HepG2 (cell line): ENCODE results near the gene SAYSD1. TPM values are rescaled to one million over a fixed set of nuclear protein-coding genes. Genes with fewer than 3 reads are reported as not detected.

Experiments
- ATAC-seq: fragments of 200-7000 bp; cut with Tn5 transposase; 3 replicates; pipeline ENCODE4 v1.9.1; 2020; ENCODE audit warnings: mild to moderate bottlenecking, moderate library complexity
- BruUV-seq: library from RNA; stranded (reverse); fragments of 400-500 nt; replicated peaks from 2 replicates; lab custom pipeline; 2021; lab: Mats Ljungman, UMichigan
- CTCF ChIA-PET: fragments of 300-600 bp; formaldehyde crosslinking; extraction: SDS; loops from one replicate; lab custom pipeline; 2021; ENCODE audit warnings: low total read pairs, inconsistent platforms, low intra/inter-chr PET ratio; lab: Yijun Ruan, JAX
- POLR2A ChIA-PET: fragments of 350-600 bp; sonication (Branson Sonifier 250); formaldehyde crosslinking; loops from one replicate; lab custom pipeline; 2020; ENCODE audit warnings: antibody characterized with exemption, inconsistent platforms; lab: Yijun Ruan, JAX
- DNase-seq: peaks from one replicate; pipeline ENCODE4 v3.0.0-alpha.2; 2015; ENCODE audit warnings: low spot score
- FAIRE-seq: peaks from 3 replicates; lab custom pipeline; 2011; peaks lifted over from hg19 to GRCh38; lab: Jason Lieb, UNC
- H2AFZ ChIP-seq: one replicate; pipeline ENCODE4 v1.6.1; 2011; ENCODE audit warnings: low read length, inconsistent platforms
- H3K27ac ChIP-seq: fragments of 300-600 bp; 3 replicates; pipeline ENCODE4 v1.8.0; 2011; ENCODE audit warnings: mixed run types, mild to moderate bottlenecking, mixed read lengths, low read length, inconsistent platforms; ENCODE audit not compliant: insufficient read depth; ENCODE audit errors: extremely low read length
- H3K27me3 ChIP-seq, 2 experiments: fragments of 200-600 bp in 1 of 2; 2 replicates in 1 of 2; 3 replicates in 1 of 2; pipeline versions ENCODE4 v1.6.0 to v1.8.0; 2011; ENCODE audit warnings: low read length in 2 of 2, mild to moderate bottlenecking in 2 of 2, moderate library complexity in 2 of 2, inconsistent platforms in 1 of 2; ENCODE audit not compliant: insufficient read depth in 2 of 2, control insufficient read depth in 1 of 2
- H3K36me3 ChIP-seq, 2 experiments: fragments of 200-600 bp in 1 of 2; replicated peaks in 1 of 2; 2 replicates in 1 of 2; 3 replicates in 1 of 2; pipeline versions ENCODE4 v1.5.1 to v1.8.0; 2011; ENCODE audit warnings: low read length in 2 of 2, inconsistent platforms in 1 of 2; ENCODE audit not compliant: insufficient read depth in 2 of 2, control insufficient read depth in 1 of 2
- H3K4me1 ChIP-seq: 2 replicates; pipeline ENCODE4 v1.5.1; 2012; ENCODE audit warnings: low read length, inconsistent platforms; ENCODE audit not compliant: insufficient read depth
- H3K4me2 ChIP-seq: 2 replicates; pipeline ENCODE4 v1.6.0; 2011; ENCODE audit warnings: low read depth, low read length, inconsistent platforms
- H3K4me3 ChIP-seq, 3 experiments: fragments of 200-600 bp in 1 of 3; sonication (generic), shearing (Covaris generic) in 1 of 3; replicated peaks in 1 of 3; 2 replicates each; pipeline ENCODE4 v1.5.1; 2011 to 2016; ENCODE audit warnings: low read length in 3 of 3, inconsistent platforms in 2 of 3, low read depth in 2 of 3, mild to moderate bottlenecking in 2 of 3, control low read depth in 1 of 3, mixed read lengths in 1 of 3; ENCODE audit not compliant: insufficient read depth in 1 of 3
- H3K79me2 ChIP-seq: one replicate; pipeline ENCODE4 v1.6.1; 2011; ENCODE audit warnings: low read length, inconsistent platforms; ENCODE audit not compliant: insufficient read depth
- H3K9ac ChIP-seq: 2 replicates; pipeline ENCODE4 v1.6.0; 2011; ENCODE audit warnings: mild to moderate bottlenecking, low read depth, low read length, inconsistent platforms; ENCODE audit not compliant: insufficient read depth
- H3K9me3 ChIP-seq: 2 replicates; pipeline ENCODE4 v1.5.1; 2012; ENCODE audit warnings: mild to moderate bottlenecking, low read length
- H4K20me1 ChIP-seq: 2 replicates; pipeline ENCODE4 v1.6.0; 2011; ENCODE audit warnings: inconsistent platforms, mild to moderate bottlenecking, low read length, moderate library complexity; ENCODE audit not compliant: insufficient read depth
- CAMTA2 ChIP-seq: sonication (generic); formaldehyde crosslinking; IDR thresholded peaks from 2 replicates; pipeline ENCODE4 v1.4.0; 2020; ENCODE audit warnings: mild to moderate bottlenecking, missing genetic modification reagents, borderline replicate concordance
- CEBPB ChIP-seq: IDR thresholded peaks from 2 replicates; pipeline ENCODE4 v1.6.1; 2011; ENCODE audit warnings: low read depth, low read length, improper control_type of control experiment, borderline replicate concordance
- ZFAT ChIP-seq: sonication (generic); formaldehyde crosslinking; conservative IDR thresholded peaks from 2 replicates; pipeline ENCODE4 v1.8.1; 2023; ENCODE audit warnings: missing genetic modification reagents, inconsistent platforms
- ZNF296 ChIP-seq: sonication (generic); formaldehyde crosslinking; conservative IDR thresholded peaks from 2 replicates; pipeline ENCODE4 v1.5.0; 2020; ENCODE audit warnings: mild to moderate bottlenecking, missing genetic modification reagents
- ZNF720 ChIP-seq: sonication (generic); formaldehyde crosslinking; IDR thresholded peaks from 2 replicates; pipeline ENCODE4 v1.4.0; 2020; ENCODE audit warnings: missing genetic modification reagents
- WGBS: methylation state at CpG from one replicate; pipeline ENCODE4 v1.1.6; 2017; ENCODE audit warnings: low lambda C conversion rate; 5-methylcytosine and 5-hydroxymethylcytosine counted together
- in situ Hi-C: cut with HindIII; loops from 2 replicates; pipeline ENCODE4 v1.10.0; 2017; ENCODE audit warnings: low pct_unique_long_range_greater_than_20kb; ENCODE audit not compliant: extremely low pct_ligation_motif_present
- intact Hi-C: fragments of 100-400 bp; cut with micrococcal nuclease; formaldehyde crosslinking; loops from one replicate; pipeline ENCODE4 v1.10.0; 2022; ENCODE audit not compliant: unreplicated experiment
- polyA plus RNA-seq, 8 experiments: library from polyadenylated mRNA; depleted of rRNA in 3 of 8; stranded (reverse) in 7 of 8; unstranded in 1 of 8; fragments of >200 nt; fragmentation: Illumina TruSeq in 4 of 8; extraction: Trizol in 4 of 8; gene quantifications; 2 replicates each; pipeline versions ENCODE4 v1.2.1 to v1.2.3, GENCODE V29; 2011 to 2016; ENCODE audit warnings: low read depth in 4 of 8, missing spikeins in 1 of 8, mixed read lengths in 1 of 8; ENCODE audit not compliant: insufficient read depth in 1 of 8
- total RNA-seq, 5 experiments: library from RNA; depleted of rRNA; stranded (reverse); fragments of >200 nt; fragmentation: Illumina TruSeq; extraction: Trizol; gene quantifications; 2 replicates each; pipeline ENCODE4 v1.2.3, GENCODE V29; 2016; ENCODE audit warnings: low read depth in 1 of 5
- TF ChIP-seq, protein P1 (sequence below): sonication (generic); formaldehyde crosslinking; IDR thresholded peaks from 2 replicates; pipeline ENCODE4 v1.5.0; 2020; ENCODE audit warnings: missing genetic modification reagents, mild to moderate bottlenecking, borderline replicate concordance
- TF ChIP-seq, protein P2 (sequence below): sonication (generic); formaldehyde crosslinking; conservative IDR thresholded peaks from 2 replicates; pipeline ENCODE4 v1.4.0; 2020; ENCODE audit warnings: missing genetic modification reagents
- TF ChIP-seq, protein P3 (sequence below): sonication (generic); formaldehyde crosslinking; IDR thresholded peaks from 2 replicates; pipeline ENCODE4 v1.5.0; 2020; ENCODE audit warnings: mild to moderate bottlenecking, missing genetic modification reagents, borderline replicate concordance
- TF ChIP-seq, protein P4 (sequence below): sonication (generic); formaldehyde crosslinking; IDR thresholded peaks from 2 replicates; pipeline ENCODE4 v1.4.0; 2020; ENCODE audit warnings: missing genetic modification reagents
- TF ChIP-seq, protein P5 (sequence below): sonication (generic); formaldehyde crosslinking; IDR thresholded peaks from 2 replicates; pipeline ENCODE4 v1.4.0; 2020; ENCODE audit warnings: missing genetic modification reagents, borderline replicate concordance

Gene SAYSD1
- total and polyA plus RNA-seq, 2 of the 13 experiments (the other 11 are each of a cell fraction or from before 2014, with no cell fraction given) = 10.1 to 16.0 TPM

DNA sequence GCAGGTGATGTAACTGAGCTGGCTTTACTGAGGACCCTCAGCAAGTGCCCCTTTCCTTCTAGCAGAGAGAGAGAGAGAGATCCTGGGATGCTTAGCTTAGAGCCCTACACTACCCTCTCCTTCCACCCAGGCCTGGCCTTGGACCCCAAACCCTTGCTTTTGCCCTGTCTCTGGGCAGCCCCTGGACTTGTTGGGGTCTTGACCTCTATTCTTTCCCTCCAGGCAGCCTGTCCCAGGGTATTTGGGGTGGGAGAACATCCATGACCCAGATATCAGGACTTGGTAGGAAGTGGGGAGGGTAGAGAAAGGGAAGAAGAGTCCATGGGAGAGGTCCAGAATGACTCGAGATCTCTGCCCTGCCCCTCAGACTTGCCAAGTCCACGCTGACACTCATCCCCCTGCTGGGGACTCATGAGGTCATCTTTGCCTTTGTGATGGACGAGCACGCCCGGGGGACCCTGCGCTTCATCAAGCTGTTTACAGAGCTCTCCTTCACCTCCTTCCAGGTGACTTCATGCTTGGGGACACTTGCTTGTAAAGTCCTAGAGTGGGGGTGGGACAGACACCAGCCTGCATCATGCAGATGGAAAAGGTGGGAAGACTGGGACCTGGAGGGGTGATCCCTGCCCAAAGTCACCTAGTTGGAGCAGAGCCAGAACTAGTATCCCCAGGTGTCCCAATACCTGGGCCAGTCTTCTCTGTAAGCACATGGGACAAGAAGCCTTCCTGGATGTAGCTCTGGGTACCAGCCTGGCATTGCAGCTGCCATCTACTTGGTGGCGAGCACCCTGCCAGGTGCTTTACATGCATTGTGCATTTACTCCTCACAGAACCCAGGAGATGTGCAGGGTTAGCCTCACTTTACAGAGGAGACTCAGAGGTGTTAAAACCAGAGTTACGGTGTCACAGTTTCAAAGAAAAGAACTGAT lies 35.5 kb downstream of the SAYSD1 start:
- H3K27me3 ChIP-seq = peaks cover 6 to 9% of the 10 kb centered on the region in 2 experiments; a peak in 4 of 5 replicates
- H3K9ac ChIP-seq = no peak overlapping the region
- DNase-seq (no peak), ATAC-seq (no peak), FAIRE-seq (no peak)
- H3K4me1 ChIP-seq = no peaks in the 10 kb centered on the region
- TF ChIP-seq, protein P1, sequence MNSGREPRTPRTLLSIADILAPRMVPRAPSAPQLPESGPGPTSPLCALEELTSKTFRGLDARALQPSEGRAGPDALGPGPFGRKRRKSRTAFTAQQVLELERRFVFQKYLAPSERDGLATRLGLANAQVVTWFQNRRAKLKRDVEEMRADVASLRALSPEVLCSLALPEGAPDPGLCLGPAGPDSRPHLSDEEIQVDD (CRISPR knock-in tag) = no peak
- TF ChIP-seq, protein P2, sequence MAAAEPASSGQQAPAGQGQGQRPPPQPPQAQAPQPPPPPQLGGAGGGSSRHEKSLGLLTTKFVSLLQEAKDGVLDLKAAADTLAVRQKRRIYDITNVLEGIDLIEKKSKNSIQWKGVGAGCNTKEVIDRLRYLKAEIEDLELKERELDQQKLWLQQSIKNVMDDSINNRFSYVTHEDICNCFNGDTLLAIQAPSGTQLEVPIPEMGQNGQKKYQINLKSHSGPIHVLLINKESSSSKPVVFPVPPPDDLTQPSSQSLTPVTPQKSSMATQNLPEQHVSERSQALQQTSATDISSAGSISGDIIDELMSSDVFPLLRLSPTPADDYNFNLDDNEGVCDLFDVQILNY (CRISPR knock-in tag) = no peak
- TF ChIP-seq ZFAT (CRISPR knock-in tag) = no peak
- H2AFZ ChIP-seq = no peak overlapping the region
- no TSS peak for BruUV-seq
- H4K20me1 ChIP-seq = no peaks in the 10 kb centered on the region
- ChIA-PET CTCF (no interaction called here), POLR2A (no interaction called here)
- H3K4me3 ChIP-seq = no peak overlapping the region
- no peaks in the 10 kb centered on the region for H3K9me3 ChIP-seq
- H3K36me3 ChIP-seq = no peaks in the 10 kb centered on the region
- in situ Hi-C loops = no loop called here
- H3K79me2 ChIP-seq = no peaks in the 10 kb centered on the region
- WGBS = 15% methylated on average over 8 of the region's 8 CpGs
- intact Hi-C loops = no loop called here
- no peak overlapping the region for H3K4me2 ChIP-seq
- no peak overlapping the region for H3K27ac ChIP-seq

DNA sequence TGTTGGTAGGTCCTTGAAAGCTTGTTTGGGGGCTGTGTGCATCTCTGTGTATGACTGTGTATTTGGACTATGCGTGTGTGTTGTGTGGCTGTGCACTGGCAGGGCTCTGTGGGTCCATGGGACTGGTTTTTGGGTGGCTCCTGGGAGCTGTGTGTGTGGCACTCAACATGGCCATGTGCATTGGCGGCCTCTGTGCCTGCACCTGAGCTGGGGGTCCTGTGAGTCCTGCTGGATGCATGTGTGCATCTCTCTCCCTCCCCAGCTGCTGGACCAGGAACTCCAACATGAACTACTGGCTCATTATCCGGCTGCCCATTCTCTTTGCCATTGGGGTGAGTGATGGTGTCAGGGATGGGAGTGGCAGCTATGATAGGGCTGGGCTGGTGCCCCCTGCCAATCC lies 36.3 kb downstream of the SAYSD1 start:
- intact Hi-C loops = no loop called here
- in situ Hi-C loops = no loop called here
- CTCF ChIA-PET = no interaction called here
- TF ChIP-seq, protein P3, sequence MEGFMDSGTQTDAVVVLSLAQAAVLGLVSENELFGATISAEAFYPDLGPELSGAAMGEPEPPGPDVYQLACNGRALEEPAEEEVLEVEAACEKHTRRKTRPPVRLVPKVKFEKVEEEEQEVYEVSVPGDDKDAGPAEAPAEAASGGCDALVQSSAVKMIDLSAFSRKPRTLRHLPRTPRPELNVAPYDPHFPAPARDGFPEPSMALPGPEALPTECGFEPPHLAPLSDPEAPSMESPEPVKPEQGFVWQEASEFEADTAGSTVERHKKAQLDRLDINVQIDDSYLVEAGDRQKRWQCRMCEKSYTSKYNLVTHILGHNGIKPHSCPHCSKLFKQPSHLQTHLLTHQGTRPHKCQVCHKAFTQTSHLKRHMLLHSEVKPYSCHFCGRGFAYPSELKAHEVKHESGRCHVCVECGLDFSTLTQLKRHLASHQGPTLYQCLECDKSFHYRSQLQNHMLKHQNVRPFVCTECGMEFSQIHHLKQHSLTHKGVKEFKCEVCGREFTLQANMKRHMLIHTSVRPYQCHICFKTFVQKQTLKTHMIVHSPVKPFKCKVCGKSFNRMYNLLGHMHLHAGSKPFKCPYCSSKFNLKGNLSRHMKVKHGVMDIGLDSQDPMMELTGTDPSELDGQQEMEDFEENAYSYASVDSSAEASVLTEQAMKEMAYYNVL (CRISPR knock-in tag) = no peak
- TF ChIP-seq ZNF720 (CRISPR knock-in tag) = no peak
- no peak for TF ChIP-seq CAMTA2 (CRISPR knock-in tag)
- TF ChIP-seq ZNF296 (CRISPR knock-in tag) = no peak
- TF ChIP-seq, protein P4, sequence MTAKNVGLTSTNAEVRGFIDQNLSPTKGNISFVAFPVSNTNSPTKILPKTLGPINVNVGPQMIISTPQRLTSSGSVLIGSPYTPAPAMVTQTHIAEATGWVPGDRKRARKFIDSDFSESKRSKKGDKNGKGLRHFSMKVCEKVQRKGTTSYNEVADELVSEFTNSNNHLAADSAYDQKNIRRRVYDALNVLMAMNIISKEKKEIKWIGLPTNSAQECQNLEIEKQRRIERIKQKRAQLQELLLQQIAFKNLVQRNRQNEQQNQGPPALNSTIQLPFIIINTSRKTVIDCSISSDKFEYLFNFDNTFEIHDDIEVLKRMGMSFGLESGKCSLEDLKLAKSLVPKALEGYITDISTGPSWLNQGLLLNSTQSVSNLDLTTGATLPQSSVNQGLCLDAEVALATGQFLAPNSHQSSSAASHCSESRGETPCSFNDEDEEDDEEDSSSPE (CRISPR knock-in tag) = no peak
- no peak for TF ChIP-seq CEBPB
- TF ChIP-seq, protein P5, sequence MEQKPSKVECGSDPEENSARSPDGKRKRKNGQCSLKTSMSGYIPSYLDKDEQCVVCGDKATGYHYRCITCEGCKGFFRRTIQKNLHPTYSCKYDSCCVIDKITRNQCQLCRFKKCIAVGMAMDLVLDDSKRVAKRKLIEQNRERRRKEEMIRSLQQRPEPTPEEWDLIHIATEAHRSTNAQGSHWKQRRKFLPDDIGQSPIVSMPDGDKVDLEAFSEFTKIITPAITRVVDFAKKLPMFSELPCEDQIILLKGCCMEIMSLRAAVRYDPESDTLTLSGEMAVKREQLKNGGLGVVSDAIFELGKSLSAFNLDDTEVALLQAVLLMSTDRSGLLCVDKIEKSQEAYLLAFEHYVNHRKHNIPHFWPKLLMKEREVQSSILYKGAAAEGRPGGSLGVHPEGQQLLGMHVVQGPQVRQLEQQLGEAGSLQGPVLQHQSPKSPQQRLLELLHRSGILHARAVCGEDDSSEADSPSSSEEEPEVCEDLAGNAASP = no peak

More for the DNA sequence above, 36.3 kb downstream of the SAYSD1 start:
- Histone ChIP-seq H4K20me1 (no peaks in the 10 kb centered on the region), H3K79me2 (no peaks in the 10 kb centered on the region), H3K4me2 (no peak overlapping the region), H3K4me3 (no peak overlapping the region), H3K4me1 (no peaks in the 10 kb centered on the region), H3K27ac (no peak overlapping the region), H3K27me3 (peaks cover 6 to 9% of the 10 kb centered on the region in 2 experiments; a peak in 4 of 5 replicates), H2AFZ (no peak overlapping the region), H3K9ac (no peak overlapping the region), H3K9me3 (no peaks in the 10 kb centered on the region), H3K36me3 (no peaks in the 10 kb centered on the region)
- FAIRE-seq = no peak
- DNase-seq = no peak
- no TSS peak for BruUV-seq
- WGBS = no CpG with 5 or more reads among the region's 3 CpGs
- ATAC-seq = no peak
- POLR2A ChIA-PET = no interaction called here
